ENCODE results near the gene ARHGAP26. TPM values are rescaled to one million over a fixed set of nuclear protein-coding genes. Genes with fewer than 3 reads are reported as not detected.

Gene ARHGAP26
- total RNA-seq, 1 experiment from 2014 or later, result 79.8 TPM

DNA sequence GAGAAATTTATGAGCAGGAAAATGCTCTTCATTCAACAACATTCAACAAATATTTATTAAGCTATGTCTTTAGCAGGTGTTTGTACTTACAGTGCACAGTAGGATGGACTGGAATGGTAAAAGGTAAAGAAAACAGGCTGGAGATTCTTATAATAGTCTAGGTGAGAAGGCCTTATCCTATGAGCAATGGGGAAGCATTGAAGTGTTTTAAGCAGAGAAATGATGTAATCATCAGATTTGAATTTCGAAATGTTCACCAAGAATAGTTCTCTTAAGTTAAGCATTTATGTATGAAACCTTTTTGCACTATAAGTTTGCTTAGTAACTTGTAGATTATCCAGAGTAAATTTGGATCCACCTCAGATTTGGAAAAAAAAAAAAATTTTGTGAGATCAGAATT lies 424.0 kb downstream of the ARHGAP26 start:
- TF ChIP-seq, protein P1, sequence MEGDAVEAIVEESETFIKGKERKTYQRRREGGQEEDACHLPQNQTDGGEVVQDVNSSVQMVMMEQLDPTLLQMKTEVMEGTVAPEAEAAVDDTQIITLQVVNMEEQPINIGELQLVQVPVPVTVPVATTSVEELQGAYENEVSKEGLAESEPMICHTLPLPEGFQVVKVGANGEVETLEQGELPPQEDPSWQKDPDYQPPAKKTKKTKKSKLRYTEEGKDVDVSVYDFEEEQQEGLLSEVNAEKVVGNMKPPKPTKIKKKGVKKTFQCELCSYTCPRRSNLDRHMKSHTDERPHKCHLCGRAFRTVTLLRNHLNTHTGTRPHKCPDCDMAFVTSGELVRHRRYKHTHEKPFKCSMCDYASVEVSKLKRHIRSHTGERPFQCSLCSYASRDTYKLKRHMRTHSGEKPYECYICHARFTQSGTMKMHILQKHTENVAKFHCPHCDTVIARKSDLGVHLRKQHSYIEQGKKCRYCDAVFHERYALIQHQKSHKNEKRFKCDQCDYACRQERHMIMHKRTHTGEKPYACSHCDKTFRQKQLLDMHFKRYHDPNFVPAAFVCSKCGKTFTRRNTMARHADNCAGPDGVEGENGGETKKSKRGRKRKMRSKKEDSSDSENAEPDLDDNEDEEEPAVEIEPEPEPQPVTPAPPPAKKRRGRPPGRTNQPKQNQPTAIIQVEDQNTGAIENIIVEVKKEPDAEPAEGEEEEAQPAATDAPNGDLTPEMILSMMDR (IDR thresholded peaks at IDR 0.05; ENCODE audit: insufficient read depth in 1 of 2, low read depth in 1 of 2, low read length in 1 of 2, severe bottlenecking in 1 of 2, unreplicated experiment in 1 of 2), result no peak
- Mint-ChIP-seq H3K4me1 (ENCODE audit: low read depth, unreplicated experiment) (no peaks in the 10 kb centered on the region), H3K27ac (ENCODE audit: unreplicated experiment) (no peak overlapping the region), H3K27me3 (ENCODE audit: insufficient read depth, unreplicated experiment) (no peaks in the 10 kb centered on the region), H3K4me3 (ENCODE audit: unreplicated experiment) (no peak overlapping the region), H3K9me3 (ENCODE audit: unreplicated experiment) (no peaks in the 10 kb centered on the region), H3K36me3 (ENCODE audit: insufficient read depth, unreplicated experiment) (no peaks in the 10 kb centered on the region)
- H3K36me3 ChIP-seq (ENCODE audit: control insufficient read depth, insufficient read depth, low read length), result no peaks in the 10 kb centered on the region
- DNase-seq, result no peak
- no TSS peak for BruUV-seq (replicated peaks)
- no peaks in the 10 kb centered on the region for H3K27me3 ChIP-seq (replicated peaks; ENCODE audit: control insufficient read depth, insufficient read depth, low read length)
- POLR2A ChIA-PET, result no interaction called here
- CTCF ChIA-PET, result no interaction called here
- H3K9me3 ChIP-seq, result 0 out of 2 replicates have a peak, but pooled peaks cover 3% of the 10 kb centered on the region
- intact Hi-C loops (cut with micrococcal nuclease; ENCODE audit: unreplicated experiment), result no loop called here
- H3K4me3 ChIP-seq (ENCODE audit: low read depth, low read length), result no peak overlapping the region
- no peaks in the 10 kb centered on the region for H3K4me1 ChIP-seq

DNA sequence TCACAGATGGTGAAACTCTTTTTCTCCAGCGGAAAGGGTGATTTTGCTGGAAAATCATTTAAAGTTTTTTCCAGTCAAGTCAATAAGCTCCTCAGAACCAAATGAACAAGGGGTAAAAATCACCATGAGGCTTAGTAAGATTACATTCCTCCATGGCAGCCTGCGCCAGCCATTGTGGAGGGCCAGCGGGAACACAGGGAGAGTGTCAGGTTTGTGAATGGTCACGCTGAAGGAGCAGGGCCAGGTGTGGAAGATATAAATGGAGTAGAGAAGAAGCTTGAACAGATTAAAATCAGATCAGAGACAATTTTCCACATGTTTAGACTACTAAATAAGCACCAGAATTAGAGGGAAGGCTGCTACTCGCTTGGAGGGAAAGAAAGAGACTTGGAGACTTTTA lies 424.5 kb downstream of the ARHGAP26 start:
- DNase-seq, result no peak
- Mint-ChIP-seq H3K4me3 (ENCODE audit: unreplicated experiment) (no peak overlapping the region), H3K27ac (ENCODE audit: unreplicated experiment) (no peak overlapping the region), H3K36me3 (ENCODE audit: insufficient read depth, unreplicated experiment) (peaks cover 3% of the 10 kb centered on the region), H3K4me1 (ENCODE audit: low read depth, unreplicated experiment) (no peaks in the 10 kb centered on the region), H3K27me3 (ENCODE audit: insufficient read depth, unreplicated experiment) (no peaks in the 10 kb centered on the region), H3K9me3 (ENCODE audit: unreplicated experiment) (no peaks in the 10 kb centered on the region)
- Histone ChIP-seq H3K4me1 (no peaks in the 10 kb centered on the region), H3K9me3 (0 out of 2 replicates have a peak, but pooled peaks cover 3% of the 10 kb centered on the region), H3K27me3 (replicated peaks; ENCODE audit: control insufficient read depth, insufficient read depth, low read length) (no peaks in the 10 kb centered on the region), H3K4me3 (ENCODE audit: low read depth, low read length) (no peak overlapping the region), H3K36me3 (ENCODE audit: control insufficient read depth, insufficient read depth, low read length) (no peaks in the 10 kb centered on the region)
- CTCF ChIA-PET, result no interaction called here
- intact Hi-C loops (cut with micrococcal nuclease; ENCODE audit: unreplicated experiment), result no loop called here
- BruUV-seq (replicated peaks), result no TSS peak
- TF ChIP-seq, protein P1 (IDR thresholded peaks at IDR 0.05; ENCODE audit: insufficient read depth in 1 of 2, low read depth in 1 of 2, low read length in 1 of 2, severe bottlenecking in 1 of 2, unreplicated experiment in 1 of 2), result no peak
- POLR2A ChIA-PET, result no interaction called here

DNA sequence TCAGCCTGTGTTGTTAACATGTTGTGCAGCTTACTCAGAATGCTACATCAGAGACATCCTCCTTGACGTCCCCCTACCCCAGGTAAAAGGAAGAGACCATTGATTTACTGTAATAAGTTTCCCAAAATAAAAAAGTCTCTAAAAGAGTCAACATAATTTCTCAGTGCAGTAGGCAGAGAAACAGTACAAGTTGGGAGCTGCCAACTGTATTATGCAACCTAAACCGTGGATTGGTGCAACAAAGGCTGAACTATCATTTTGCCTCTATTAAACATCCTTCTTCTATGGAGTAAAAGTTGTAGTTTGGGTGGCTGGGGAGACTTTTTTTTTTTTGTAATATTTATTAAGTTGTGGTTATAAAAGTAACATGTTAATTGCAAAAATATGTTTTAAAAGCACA lies 425.3 kb downstream of the ARHGAP26 start:
- no peaks in the 10 kb centered on the region for H3K4me1 Mint-ChIP-seq (ENCODE audit: low read depth, unreplicated experiment)
- H3K27me3 Mint-ChIP-seq (ENCODE audit: insufficient read depth, unreplicated experiment), result no peaks in the 10 kb centered on the region
- intact Hi-C loops (cut with micrococcal nuclease; ENCODE audit: unreplicated experiment), result no loop called here
- no peak overlapping the region for H3K4me3 Mint-ChIP-seq (ENCODE audit: unreplicated experiment)
- Histone ChIP-seq H3K4me3 (ENCODE audit: low read depth, low read length) (no peak overlapping the region), H3K27me3 (replicated peaks; ENCODE audit: control insufficient read depth, insufficient read depth, low read length) (no peaks in the 10 kb centered on the region), H3K36me3 (ENCODE audit: control insufficient read depth, insufficient read depth, low read length) (no peaks in the 10 kb centered on the region), H3K9me3 (0 out of 2 replicates have a peak, but pooled peaks cover 3% of the 10 kb centered on the region), H3K4me1 (no peaks in the 10 kb centered on the region)
- TF ChIP-seq, protein P1 (IDR thresholded peaks at IDR 0.05; ENCODE audit: insufficient read depth in 1 of 2, low read depth in 1 of 2, low read length in 1 of 2, severe bottlenecking in 1 of 2, unreplicated experiment in 1 of 2), result no peak
- H3K9me3 Mint-ChIP-seq (ENCODE audit: unreplicated experiment), result no peaks in the 10 kb centered on the region
- no TSS peak for BruUV-seq (replicated peaks)
- peaks cover 7% of the 10 kb centered on the region for H3K36me3 Mint-ChIP-seq (ENCODE audit: insufficient read depth, unreplicated experiment)
- H3K27ac Mint-ChIP-seq (ENCODE audit: unreplicated experiment), result no peak overlapping the region
- no peak for DNase-seq
- ChIA-PET POLR2A (no interaction called here), CTCF (interaction anchor here (0.7 kb wide), 1 partner anchor 29 kb away, joined by 3 read pairs; no protein-coding TSS in a partner anchor)
